ENCODE measurements around the gene EFS. TPM values are rescaled to one million over a fixed set of nuclear protein-coding genes. Genes with fewer than 3 reads are reported as not detected.

Gene EFS
- polyA plus RNA-seq, 3 donors: not detected

GRCh38 chr14:23335623-23336022, 29.3 kb downstream of the EFS start:
- H3K4me1 Mint-ChIP-seq: no peaks in the 10 kb centered on the region

GRCh38 chr14:23327947-23328744, 36.8 kb downstream of the EFS start:
- intact Hi-C loops (cut with micrococcal nuclease): loop anchor here in 1 of 2 donors (10.0 kb wide), 2 partner anchors 137 to 237 kb away; partner anchors contain the start of genes AP1G2 and NGDN
- Mint-ChIP-seq H3K36me3 (peaks cover 28 to 31% of the 10 kb centered on the region in 2 donors), H3K4me3 (no peak overlapping the region), H3K4me1 (peaks cover 2% of the 10 kb centered on the region), H3K9me3 (no peaks in the 10 kb centered on the region), H3K27me3 (ENCODE audit: low read depth in 3 of 3) (peaks cover 0 to 6% (median 3%) of the 10 kb centered on the region in 3 donors), H3K27ac (no peak overlapping the region)
- DNase-seq: peak; percentile 55 to 77 (median 74)
- Histone ChIP-seq H3K79me2 (ENCODE audit: insufficient read depth, low read length) (peaks cover 10% of the 10 kb centered on the region), H3K4me1 (ENCODE audit: control insufficient read depth in 1 of 2, insufficient read depth in 2 of 2, low read length in 2 of 2) (peaks cover under 1% of the 10 kb centered on the region in 2 donors), H3K27me3 (ENCODE audit: control insufficient read depth in 2 of 2, insufficient read depth in 2 of 2, low read length in 2 of 2) (no peaks in the 10 kb centered on the region), H4K20me1 (ENCODE audit: insufficient read depth, low read length) (peaks cover 16% of the 10 kb centered on the region), H3K36me3 (replicated peaks in 1 of 2; ENCODE audit: control insufficient read depth in 1 of 2, insufficient read depth in 2 of 2, low read length in 2 of 2) (peaks cover 24 to 32% of the 10 kb centered on the region in 2 donors), H3K9me3 (replicated peaks in 1 of 2; ENCODE audit: control insufficient read depth in 1 of 2, insufficient read depth in 1 of 2, low read length in 2 of 2) (no peaks in the 10 kb centered on the region), H3K9ac (ENCODE audit: insufficient read depth, low read length, poor library complexity, severe bottlenecking) (no peak overlapping the region), H3K27ac (ENCODE audit: low read depth in 1 of 2, low read length in 2 of 2) (no peak overlapping the region), H3K4me2 (replicated peaks; ENCODE audit: extremely low read depth, low read length, poor library complexity, severe bottlenecking) (no peak overlapping the region), H3K4me3 (replicated peaks in 1 of 3; ENCODE audit: low read depth in 2 of 3, low read length in 3 of 3) (no peak overlapping the region), H2AFZ (ENCODE audit: insufficient read depth, low read depth, low read length, poor library complexity, severe bottlenecking) (no peak overlapping the region)
- TF ChIP-seq CTCF (IDR thresholded peaks at IDR 0.05): peak; percentile 89
- 46% methylated on average over 2 of the region's 4 CpGs for WGBS (ENCODE audit: insufficient coverage)

More at GRCh38 chr14:23335623-23336022, 29.3 kb downstream of the EFS start:
- no peaks in the 10 kb centered on the region for H3K36me3 Mint-ChIP-seq
- H3K9ac ChIP-seq (ENCODE audit: insufficient read depth, low read length, poor library complexity, severe bottlenecking): no peak overlapping the region
- H3K4me2 ChIP-seq (replicated peaks; ENCODE audit: extremely low read depth, low read length, poor library complexity, severe bottlenecking): no peak overlapping the region
- H3K27ac ChIP-seq (ENCODE audit: low read depth in 1 of 2, low read length in 2 of 2): no peak overlapping the region
- no peak overlapping the region for H3K4me3 ChIP-seq (replicated peaks in 1 of 3; ENCODE audit: low read depth in 2 of 3, low read length in 3 of 3)
- H3K4me1 ChIP-seq (ENCODE audit: control insufficient read depth in 1 of 2, insufficient read depth in 2 of 2, low read length in 2 of 2): no peaks in the 10 kb centered on the region
- H3K27me3 ChIP-seq (ENCODE audit: control insufficient read depth in 2 of 2, insufficient read depth in 2 of 2, low read length in 2 of 2): no peaks in the 10 kb centered on the region
- H3K36me3 ChIP-seq (replicated peaks in 1 of 2; ENCODE audit: control insufficient read depth in 1 of 2, insufficient read depth in 2 of 2, low read length in 2 of 2): no peaks in the 10 kb centered on the region
- no peaks in the 10 kb centered on the region for H4K20me1 ChIP-seq (ENCODE audit: insufficient read depth, low read length)
- H3K27ac Mint-ChIP-seq: no peak overlapping the region
- intact Hi-C loops (cut with micrococcal nuclease): loop anchor here in 1 of 2 donors (10.0 kb wide), 1 partner anchor 71 kb away; no protein-coding TSS in a partner anchor
- TF ChIP-seq CTCF (IDR thresholded peaks at IDR 0.05): no peak
- H3K4me3 Mint-ChIP-seq: no peak overlapping the region
- peaks cover 3 to 8% of the 10 kb centered on the region in 2 donors for H3K9me3 ChIP-seq (replicated peaks in 1 of 2; ENCODE audit: control insufficient read depth in 1 of 2, insufficient read depth in 1 of 2, low read length in 2 of 2)
- DNase-seq: no peak
- H3K27me3 Mint-ChIP-seq (ENCODE audit: low read depth in 3 of 3): peaks cover 4 to 11% (median 10%) of the 10 kb centered on the region in 3 donors
- 88% methylated on average over 2 of the region's 5 CpGs for WGBS (ENCODE audit: insufficient coverage)
- peaks cover 5 to 15% (median 9%) of the 10 kb centered on the region in 7 donors for H3K9me3 Mint-ChIP-seq
- no peaks in the 10 kb centered on the region for H3K79me2 ChIP-seq (ENCODE audit: insufficient read depth, low read length)
- H2AFZ ChIP-seq (ENCODE audit: insufficient read depth, low read depth, low read length, poor library complexity, severe bottlenecking): no peak overlapping the region

Measured in CD14-positive monocyte (primary cell).